Activated CD8-positive, alpha-beta T cell treated with anti-CD3 and anti-CD28 coated beads for 36 hours (primary cell): Measurements from ENCODE around the gene FBXO34. TPM values are rescaled to one million over a fixed set of nuclear protein-coding genes. Genes with fewer than 3 reads are reported as not detected.

ENCODE experiments used
- ATAC-seq: fragments of 200-7000 bp; cut with Tn5 transposase; one replicate; pipeline ENCODE4 v1.10.0; 2021; ENCODE audit warnings: mild to moderate bottlenecking, moderate library complexity
- CTCF ChIA-PET: fragments of 350-600 bp; sonication (Branson Sonifier 250); formaldehyde crosslinking; loops from one replicate; lab custom pipeline; 2021; ENCODE audit warnings: antibody characterized with exemption; lab: Charles Lee
- POLR2A ChIA-PET: fragments of 350-600 bp; sonication (Branson Sonifier 250); formaldehyde crosslinking; loops from one replicate; lab custom pipeline; 2021; ENCODE audit warnings: antibody characterized with exemption; lab: Charles Lee
- DNase-seq: peaks from one replicate; pipeline ENCODE4 v3.0.0-alpha.2; 2020
- H3K27ac Mint-ChIP-seq: one replicate; pipeline ENCODE4 v1.8.0; 2021; ENCODE audit warnings: mild to moderate bottlenecking, mixed read lengths
- H3K27me3 Mint-ChIP-seq: one replicate; pipeline ENCODE4 v1.8.0; 2021; ENCODE audit warnings: mixed read lengths
- H3K36me3 Mint-ChIP-seq: one replicate; pipeline ENCODE4 v1.8.0; 2021; ENCODE audit warnings: low read depth, mixed read lengths
- H3K4me1 Mint-ChIP-seq: one replicate; pipeline ENCODE4 v1.8.0; 2021; ENCODE audit warnings: low read depth, mixed read lengths
- H3K4me3 Mint-ChIP-seq: one replicate; pipeline ENCODE4 v1.8.0; 2021; ENCODE audit warnings: mild to moderate bottlenecking, moderate library complexity, mixed read lengths
- H3K9me3 Mint-ChIP-seq: one replicate; pipeline ENCODE4 v1.8.0; 2021; ENCODE audit warnings: mixed read lengths
- CTCF ChIP-seq: fragments of 200-600 bp; IDR thresholded peaks from one replicate; pipeline ENCODE4 v1.8.0; 2022; ENCODE audit warnings: antibody characterized with exemption, mild to moderate bottlenecking
- intact Hi-C: fragments of 100-400 bp; cut with micrococcal nuclease; formaldehyde crosslinking; loops from one replicate; pipeline ENCODE4 v1.10.0; 2022
- total RNA-seq, 2 experiments: library from RNA; stranded (reverse); gene quantifications; one replicate each; pipeline ENCODE4 v1.2.3, GENCODE V29; 2021

Gene FBXO34
- total RNA-seq, 2 experiments from 2014 or later: 17.7 to 20.0 TPM

- peak; percentile 59 for ATAC-seq
- TF ChIP-seq CTCF: no peak
- H3K4me1 Mint-ChIP-seq: peaks cover 53% of the 10 kb centered on the region
- CTCF ChIA-PET: interaction anchor here (1.0 to 2.1 kb wide), 4 partner anchors 9 to 56 kb away, joined by 3 to 5 read pairs (median 4); partner anchors contain the start of gene FBXO34
- H3K27me3 Mint-ChIP-seq: no peaks in the 10 kb centered on the region
- peak overlapping the region; percentile 17 for H3K27ac Mint-ChIP-seq
- H3K9me3 Mint-ChIP-seq: no peaks in the 10 kb centered on the region
- DNase-seq: no peak
- H3K36me3 Mint-ChIP-seq: peaks cover 6% of the 10 kb centered on the region
- no peak overlapping the region for H3K4me3 Mint-ChIP-seq
- intact Hi-C loops: no loop called here
- POLR2A ChIA-PET: interaction anchor here (0.6 kb wide), 1 partner anchor 35 kb away, joined by 3 read pairs; no protein-coding TSS in a partner anchor
Measured at GRCh38 chr14:55327179-55327578, 56.0 kb downstream of the FBXO34 start.

GRCh38 chr14:55328317-55328716, 57.1 kb downstream of the FBXO34 start:
- H3K9me3 Mint-ChIP-seq: no peaks in the 10 kb centered on the region
- ATAC-seq (no peak), DNase-seq (no peak)
- H3K27me3 Mint-ChIP-seq: no peaks in the 10 kb centered on the region
- ChIA-PET CTCF (interaction anchor here (2.0 to 3.1 kb wide), 3 partner anchors 27 to 82 kb away, joined by 4 to 10 read pairs (median 5); partner anchors contain the start of gene FBXO34), POLR2A (no interaction called here)
- no peak overlapping the region for H3K4me3 Mint-ChIP-seq
- no peak overlapping the region for H3K27ac Mint-ChIP-seq
- no peak for TF ChIP-seq CTCF
- peaks cover 6% of the 10 kb centered on the region for H3K36me3 Mint-ChIP-seq
- peaks cover 64% of the 10 kb centered on the region for H3K4me1 Mint-ChIP-seq
- intact Hi-C loops: no loop called here

- peaks cover 13% of the 10 kb centered on the region for H3K36me3 Mint-ChIP-seq
- no peaks in the 10 kb centered on the region for H3K9me3 Mint-ChIP-seq
- intact Hi-C loops: loop anchor here (5.0 kb wide), 2 partner anchors 42 to 58 kb away; partner anchors contain the start of gene FBXO34
- H3K27ac Mint-ChIP-seq: peak overlapping the region; percentile 83
- H3K4me1 Mint-ChIP-seq: peaks cover 82% of the 10 kb centered on the region
- no peak overlapping the region for H3K4me3 Mint-ChIP-seq
- ATAC-seq (peak; percentile 29), DNase-seq (peak; percentile 65)
- H3K27me3 Mint-ChIP-seq: no peaks in the 10 kb centered on the region
- CTCF ChIA-PET: interaction anchor here (0.9 to 3.1 kb wide), 3 partner anchors 25 to 84 kb away, joined by 3 to 10 read pairs (median 4); no protein-coding TSS in a partner anchor
- POLR2A ChIA-PET: interaction anchor here (0.6 kb wide), 2 partner anchors 26 to 890 kb away, joined by 3 to 5 read pairs; no protein-coding TSS in a partner anchor
- TF ChIP-seq CTCF: no peak
Measured at GRCh38 chr14:55329999-55330710, 58.9 kb downstream of the FBXO34 start.

- H3K4me1 Mint-ChIP-seq: peaks cover 81% of the 10 kb centered on the region
- no peak for TF ChIP-seq CTCF
- ChIA-PET POLR2A (interaction anchor here (1.4 to 1.7 kb wide), 2 partner anchors 39 to 61 kb away, joined by 3 to 4 read pairs; partner anchors contain the start of gene FBXO34), CTCF (interaction anchor here (0.8 to 2.5 kb wide), 14 partner anchors 10 to 63 kb away, joined by 3 to 18 read pairs (median 4); no protein-coding TSS in a partner anchor)
- no peaks in the 10 kb centered on the region for H3K9me3 Mint-ChIP-seq
- H3K27me3 Mint-ChIP-seq: no peaks in the 10 kb centered on the region
- H3K27ac Mint-ChIP-seq: peak overlapping the region; percentile 86
- peak; percentile 49 for ATAC-seq
- intact Hi-C loops: loop anchor here (5.0 kb wide), 2 partner anchors 39 to 61 kb away; partner anchors contain the start of gene FBXO34
- DNase-seq: peak; percentile 49
- peaks cover 9% of the 10 kb centered on the region for H3K36me3 Mint-ChIP-seq
- peak overlapping the region; percentile 64 for H3K4me3 Mint-ChIP-seq
Measured at GRCh38 chr14:55332654-55333570, 61.7 kb downstream of the FBXO34 start.
